ENCODE measurements around the gene FXN.

- TF ChIP-seq CTCF (IDR thresholded peaks at IDR 0.05; ENCODE audit: low read depth, low read length) (no peak), EZH2phosphoT487 (IDR thresholded peaks at IDR 0.05; ENCODE audit: low read depth) (no peak)
These were observed 22.5 kb downstream of the FXN start for GRCh38 chr9:69058101-69058500.
